A549 (cell line): ENCODE results near the gene CBFA2T3. TPM values are rescaled to one million over a fixed set of nuclear protein-coding genes. Genes with fewer than 3 reads are reported as not detected.

Experiments used
- ATAC-seq, 2 experiments: fragments of 200-7000 bp in 1 of 2; fragments of >200 bp in 1 of 2; cut with Nextera tagmentation in 1 of 2; cut with Tn5 transposase in 1 of 2; 3 replicates each; pipeline versions ENCODE4 v1.8.0 to v1.9.1; 2018 to 2020; ENCODE audit warnings: mild to moderate bottlenecking in 1 of 2, moderate library complexity in 1 of 2
- CTCF ChIA-PET: fragments of 300-600 bp; sonication (Branson Sonifier 250); formaldehyde crosslinking; extraction: SDS; loops from one replicate; lab custom pipeline; 2021; ENCODE audit warnings: antibody characterized with exemption, inconsistent platforms; lab: Yijun Ruan, JAX
- POLR2A ChIA-PET: fragments of 350-600 bp; formaldehyde crosslinking; extraction: SDS; loops from one replicate; lab custom pipeline; 2021; ENCODE audit warnings: antibody characterized with exemption, inconsistent platforms; lab: Yijun Ruan, JAX
- DNase-seq, 2 experiments: peaks; one replicate each; pipeline versions ENCODE4 v3.0.0 to v3.0.0-alpha.2; 2011 to 2016; ENCODE audit warnings: low read depth in 1 of 2, low spot score in 1 of 2
- FAIRE-seq: peaks from 2 replicates; lab custom pipeline; 2011; peaks lifted over from hg19 to GRCh38; lab: Jason Lieb, UNC
- H3K27ac ChIP-seq, 2 experiments: fragments of >200 bp; sonication (Bioruptor Twin); formaldehyde crosslinking; 3 replicates each; pipeline ENCODE4 v1.5.1; 2016 to 2017
- H3K4me1 ChIP-seq: fragments of >200 bp; sonication (Bioruptor Twin); formaldehyde crosslinking; 3 replicates; pipeline ENCODE4 v1.6.1; 2016
- H3K4me2 ChIP-seq: fragments of >200 bp; sonication (Bioruptor Twin); formaldehyde crosslinking; 3 replicates; pipeline ENCODE4 v1.6.1; 2016
- H3K4me3 ChIP-seq: fragments of >200 bp; sonication (Bioruptor Twin); formaldehyde crosslinking; 3 replicates; pipeline ENCODE4 v1.5.1; 2016
- H3K9me3 ChIP-seq: fragments of >200 bp; sonication (Bioruptor Twin); formaldehyde crosslinking; 3 replicates; pipeline ENCODE4 v1.6.1; 2016
- BCL3 ChIP-seq: fragments of >200 bp; sonication (Bioruptor Twin); formaldehyde crosslinking; IDR thresholded peaks from 3 replicates; pipeline ENCODE4 v1.6.1; 2016
- CBX2 ChIP-seq: fragments of 200-600 bp; sonication (generic); IDR thresholded peaks from 2 replicates; pipeline ENCODE4 v1.6.1; 2016; ENCODE audit warnings: low read depth, mild to moderate bottlenecking, borderline replicate concordance
- CHD4 ChIP-seq: fragments of 200-600 bp; sonication (generic); IDR thresholded peaks from 2 replicates; pipeline ENCODE4 v1.6.1; 2016; ENCODE audit warnings: antibody characterized with exemption, mild to moderate bottlenecking, borderline replicate concordance
- E2F6 ChIP-seq: IDR thresholded peaks from 2 replicates; pipeline ENCODE4 v1.6.1; 2012; ENCODE audit warnings: low read depth, borderline replicate concordance
- ELK1 ChIP-seq: fragments of 150-350 bp; IDR thresholded peaks from 2 replicates; pipeline ENCODE4 v1.6.1; 2014; ENCODE audit warnings: low read depth, mild to moderate bottlenecking, low read length
- EP300 ChIP-seq, 2 experiments: fragments of >200 bp; sonication (Bioruptor Twin); formaldehyde crosslinking; IDR thresholded peaks; 2 replicates in 1 of 2; 3 replicates in 1 of 2; pipeline ENCODE4 v1.6.1; 2016 to 2017
- FOXS1 ChIP-seq: fragments of 250-450 bp; sonication (Bioruptor Pico); IDR thresholded peaks from 2 replicates; pipeline ENCODE4 v1.5.0; 2020; ENCODE audit warnings: mild to moderate bottlenecking, moderate library complexity
- HDAC2 ChIP-seq: fragments of 200-600 bp; sonication (generic); IDR thresholded peaks from 2 replicates; pipeline ENCODE4 v1.6.1; 2016
- HES2 ChIP-seq: fragments of >200 bp; sonication (Bioruptor Twin); formaldehyde crosslinking; IDR thresholded peaks from 2 replicates; pipeline ENCODE4 v1.6.1; 2016
- HEYL ChIP-seq: fragments of 250-450 bp; sonication (Bioruptor Pico); IDR thresholded peaks from 2 replicates; pipeline ENCODE4 v1.8.0; 2021; ENCODE audit warnings: mild to moderate bottlenecking, moderate library complexity
- HMGXB4 ChIP-seq: fragments of 250-450 bp; sonication (Bioruptor Pico); IDR thresholded peaks from 2 replicates; pipeline ENCODE4 v1.5.0; 2021; ENCODE audit warnings: mild to moderate bottlenecking, moderate library complexity, borderline replicate concordance
- KDM1A ChIP-seq: fragments of 200-600 bp; sonication (generic); IDR thresholded peaks from 2 replicates; pipeline ENCODE4 v1.6.1; 2016; ENCODE audit warnings: low read depth, mild to moderate bottlenecking
- NFE2L2 ChIP-seq: fragments of 150-350 bp; conservative IDR thresholded peaks from 2 replicates; pipeline ENCODE4 v1.6.1; 2014; ENCODE audit warnings: low read length
- PHF8 ChIP-seq: fragments of 200-600 bp; sonication (generic); IDR thresholded peaks from 2 replicates; pipeline ENCODE4 v1.6.1; 2016; ENCODE audit warnings: low read depth, mild to moderate bottlenecking, antibody characterized with exemption, moderate library complexity, borderline replicate concordance
- POLR2A ChIP-seq: IDR thresholded peaks from 2 replicates; pipeline ENCODE4 v1.6.1; 2012; ENCODE audit warnings: mild to moderate bottlenecking, low read length
- POLR2AphosphoS2 ChIP-seq: conservative IDR thresholded peaks from 2 replicates; pipeline ENCODE4 v1.6.1; 2012; ENCODE audit warnings: low read length, improper control_type of control experiment, inconsistent platforms
- TFCP2L1 ChIP-seq: fragments of 250-450 bp; sonication (Bioruptor Pico); IDR thresholded peaks from 2 replicates; pipeline ENCODE4 v1.5.0; 2021; ENCODE audit warnings: mild to moderate bottlenecking
- TP53 ChIP-seq: fragments of 250-450 bp; sonication (Bioruptor Pico); IDR thresholded peaks from 2 replicates; pipeline ENCODE4 v1.5.0; 2021; ENCODE audit warnings: mild to moderate bottlenecking, moderate library complexity
- USF2 ChIP-seq: fragments of 450-650 bp; IDR thresholded peaks from 2 replicates; pipeline ENCODE4 v1.6.1; 2014; ENCODE audit warnings: antibody characterized with exemption
- ZFP36 ChIP-seq: fragments of 450-650 bp; IDR thresholded peaks from 2 replicates; pipeline ENCODE4 v1.6.1; 2014; ENCODE audit warnings: borderline replicate concordance; ENCODE audit not compliant: partially characterized antibody
- ZSCAN20 ChIP-seq: fragments of 250-450 bp; sonication (Bioruptor Pico); IDR thresholded peaks from 2 replicates; pipeline ENCODE4 v1.8.0; 2022; ENCODE audit warnings: mild to moderate bottlenecking, moderate library complexity
- WGBS: methylation state at CpG from one replicate; pipeline ENCODE4 v1.1.6; 2017; ENCODE audit errors: missing lambda C conversion rate; 5-methylcytosine and 5-hydroxymethylcytosine counted together
- polyA plus RNA-seq, 4 experiments: library from polyadenylated mRNA; depleted of rRNA in 3 of 4; stranded (reverse); fragments of >200 nt; fragmentation: RNase III in 1 of 4; extraction: RNeasy Plus Mini Kit Qiagen cat#74134 plus additional on column Dnase treatment in 1 of 4; gene quantifications; 2 replicates in 3 of 4; 3 replicates in 1 of 4; pipeline ENCODE4 v1.2.3, GENCODE V29; 2011 to 2017

CBFA2T3 gene
- polyA plus RNA-seq, 2 of the 4 experiments (the other 2 are of a cell fraction), result 0.08 TPM; not detected in 1

GRCh38 chr16:88911136-88911945 is 65.7 kb downstream of the CBFA2T3 start:
- H3K4me2 ChIP-seq, result no peak overlapping the region
- DNase-seq, result no peak
- CTCF ChIA-PET, result interaction anchor here (1.5 kb wide), 1 partner anchor 15 kb away, joined by 4 read pairs; no protein-coding TSS in a partner anchor
- no peak overlapping the region for H3K27ac ChIP-seq
- ATAC-seq, result no peak
- WGBS, result 63% methylated on average over 35 of the region's 36 CpGs
- TF ChIP-seq NFE2L2 (no peak), POLR2A (no peak), KDM1A (peak; percentile 57; the same call in 1 of the 2 replicates), E2F6 (no peak)
- peaks cover 5% of the 10 kb centered on the region; the same call in 1 of the 3 replicates for H3K4me1 ChIP-seq
- no peak overlapping the region for H3K4me3 ChIP-seq
- POLR2A ChIA-PET, result no interaction called here
- no peaks in the 10 kb centered on the region for H3K9me3 ChIP-seq
- no peak for FAIRE-seq

GRCh38 chr16:88910284-88911135 is 66.5 kb downstream of the CBFA2T3 start:
- 52% methylated on average over 23 of the region's 26 CpGs for WGBS
- H3K4me2 ChIP-seq, result no peak overlapping the region
- FAIRE-seq, result no peak
- no peak for DNase-seq
- no peaks in the 10 kb centered on the region for H3K9me3 ChIP-seq
- ATAC-seq, result peak in 1 of 2 experiments; percentile 29; a peak in 3 of 6 replicates
- ChIA-PET CTCF (no interaction called here), POLR2A (no interaction called here)
- peaks cover 5% of the 10 kb centered on the region; the same call in 1 of the 3 replicates for H3K4me1 ChIP-seq
- no peak overlapping the region for H3K4me3 ChIP-seq
- no peak overlapping the region for H3K27ac ChIP-seq
- TF ChIP-seq ZFP36 (no peak), CHD4 (no peak), HMGXB4 (CRISPR knock-in tag) (no peak), USF2 (no peak), TP53 (CRISPR knock-in tag) (no peak), TFCP2L1 (CRISPR knock-in tag) (no peak), ZSCAN20 (CRISPR knock-in tag) (no peak), NFE2L2 (no peak), ELK1 (no peak)

GRCh38 chr16:88909431-88910210 is 67.4 kb downstream of the CBFA2T3 start:
- DNase-seq (no peak), FAIRE-seq (no peak), ATAC-seq (0 out of 6 replicates have a peak, but pooled peaks of 1 of the 2 experiments have one; percentile 5)
- ChIA-PET POLR2A (no interaction called here), CTCF (no interaction called here)
- 80% methylated on average over 34 of the region's 44 CpGs for WGBS
- Histone ChIP-seq H3K27ac (no peak overlapping the region), H3K9me3 (no peaks in the 10 kb centered on the region), H3K4me1 (peaks cover 5% of the 10 kb centered on the region; the same call in 1 of the 3 replicates), H3K4me3 (no peak overlapping the region), H3K4me2 (no peak overlapping the region)
- TF ChIP-seq ELK1, result no peak
- TF ChIP-seq PHF8, result no peak
- TF ChIP-seq EP300 (IDR thresholded peaks at IDR 0.05), result no peak
- no peak for TF ChIP-seq BCL3
- TF ChIP-seq POLR2AphosphoS2, result no peak
- no peak for TF ChIP-seq FOXS1 (CRISPR knock-in tag)
- TF ChIP-seq CBX2, result no peak
- no peak for TF ChIP-seq HEYL (CRISPR knock-in tag)
- no peak for TF ChIP-seq HDAC2
- no peak for TF ChIP-seq HES2
